Right lobe of liver (tissue), 6 donors: Measurements from ENCODE around the gene TNFRSF6B. TPM values are rescaled to one million over a fixed set of nuclear protein-coding genes. Genes with fewer than 3 reads are reported as not detected.

Source experiments
- ATAC-seq, 4 donors: fragments of 200-7000 bp; cut with Tn5 transposase; one replicate each; pipeline ENCODE4 v1.9.1; 2020; ENCODE audit warnings: mild to moderate bottlenecking in 4 of 4, moderate library complexity in 4 of 4
- DNase-seq, 3 donors: peaks; one replicate each; pipeline ENCODE4 v3.0.0-alpha.2; 2020
- H3K27ac ChIP-seq, 3 donors: fragments of 200-600 bp; one replicate each; pipeline ENCODE4 v1.8.0; 2022
- H3K27me3 ChIP-seq, 2 donors: fragments of 200-600 bp; one replicate each; pipeline ENCODE4 v1.8.0; 2022
- H3K36me3 ChIP-seq, 4 donors: fragments of 200-600 bp; sonication (generic) in 1 of 4; one replicate each; pipeline versions ENCODE4 v1.5.1 to v1.8.0; 2017 to 2022; ENCODE audit warnings: control low read depth in 1 of 4
- H3K4me1 ChIP-seq, 4 donors: fragments of 200-600 bp; sonication (generic) in 1 of 4; one replicate each; pipeline versions ENCODE4 v1.5.1 to v1.8.0; 2017 to 2022; ENCODE audit warnings: control low read depth in 1 of 4
- H3K4me3 ChIP-seq, 3 donors: fragments of 200-600 bp; one replicate each; pipeline ENCODE4 v1.8.0; 2022
- H3K9me3 ChIP-seq, 4 donors: fragments of 200-600 bp; sonication (generic) in 1 of 4; one replicate each; pipeline versions ENCODE4 v1.5.1 to v1.8.0; 2017 to 2022; ENCODE audit warnings: control low read depth in 1 of 4
- CTCF ChIP-seq, 4 donors: fragments of 200-600 bp in 3 of 4; fragments of 450-650 bp in 1 of 4; IDR thresholded peaks; one replicate each; pipeline versions ENCODE4 v1.5.1 to v1.8.0; 2016 to 2022; ENCODE audit warnings: antibody characterized with exemption in 4 of 4, mild to moderate bottlenecking in 2 of 4
- POLR2A ChIP-seq: fragments of 450-650 bp; IDR thresholded peaks from one replicate; pipeline ENCODE4 v1.6.1; 2017; ENCODE audit warnings: antibody characterized with exemption, mild to moderate bottlenecking
- WGBS: methylation state at CpG from one replicate; pipeline ENCODE4 v1.1.6; 2018; ENCODE audit warnings: low coverage, low lambda C conversion rate; ENCODE audit not compliant: insufficient coverage; ENCODE audit errors: missing lambda C conversion rate; 5-methylcytosine and 5-hydroxymethylcytosine counted together
- intact Hi-C, 2 donors: fragments of 100-400 bp; cut with DNase I; formaldehyde crosslinking; loops; one replicate each; pipeline versions ENCODE4 v1.11.2 to v1.14.1; 2022
- total RNA-seq, 6 experiments: library from RNA; depleted of rRNA in 2 of 6; stranded (reverse); fragments of >200 nt in 2 of 6; fragmentation: NEBNext Ultra II Directional in 3 of 6; extraction: Animal tissue kit (Norgen Biotek cat#: 25700) in 3 of 6; gene quantifications; one replicate each; pipeline versions ENCODE4 v1.1.0 to v1.2.4, GENCODE V29; 2016 to 2023
- donor health status: DM: no; HTN: yes; CAD: no.
- donor health status: DM: no; HTN: no; CAD: no.
- donor health status: DM: no; HTN: no; CAD: no.
- donor health status: DM: no; HTN: yes; CAD: no.
- donor health status: DM: no; HTN: yes; CAD: no.

Gene TNFRSF6B
- total RNA-seq, 6 experiments from 2014 or later: 0.56 to 1.0 (median 0.62) TPM; not detected in 3

GRCh38 chr20:63673951-63674350 is 22.5 kb upstream of the TNFRSF6B start:
- intact Hi-C loops: no loop called here
- Histone ChIP-seq H3K27me3 (no peaks in the 10 kb centered on the region), H3K36me3 (peaks cover 0 to 6% (median 0%) of the 10 kb centered on the region in 4 donors), H3K4me3 (no peak overlapping the region), H3K9me3 (no peaks in the 10 kb centered on the region), H3K27ac (no peak overlapping the region), H3K4me1 (no peaks in the 10 kb centered on the region)
- no peak for DNase-seq
- 100% methylated on average over 1 of the region's 14 CpGs for whole genome bisulfite sequencing
- TF ChIP-seq CTCF (IDR thresholded peaks at IDR 0.05) (no peak), POLR2A (no peak)
- ATAC-seq: no peak

GRCh38 chr20:63675681-63676368 is 20.6 kb upstream of the TNFRSF6B start:
- peaks cover 0 to 6% (median 0%) of the 10 kb centered on the region in 4 donors for H3K36me3 ChIP-seq
- ATAC-seq: no peak

GRCh38 chr20:63678071-63678470 is 18.4 kb upstream of the TNFRSF6B start:
- Histone ChIP-seq H3K36me3 (peaks cover 0 to 6% (median 0%) of the 10 kb centered on the region in 4 donors), H3K4me3 (no peak overlapping the region), H3K27ac (no peak overlapping the region), H3K4me1 (no peaks in the 10 kb centered on the region), H3K27me3 (no peaks in the 10 kb centered on the region), H3K9me3 (no peaks in the 10 kb centered on the region)
- ATAC-seq: no peak
- no peak for DNase-seq
- intact Hi-C loops: no loop called here
- TF ChIP-seq POLR2A (no peak), CTCF (IDR thresholded peaks at IDR 0.05) (no peak)
- WGBS: 89% methylated on average over 3 of the region's 13 CpGs

More at GRCh38 chr20:63675681-63676368, 20.6 kb upstream of the TNFRSF6B start:
- DNase-seq: no peak
- no peaks in the 10 kb centered on the region for H3K27me3 ChIP-seq
- no peaks in the 10 kb centered on the region for H3K9me3 ChIP-seq
- H3K4me1 ChIP-seq: no peaks in the 10 kb centered on the region
- WGBS: 97% methylated on average over 4 of the region's 20 CpGs
- no peak overlapping the region for H3K27ac ChIP-seq
- intact Hi-C loops: no loop called here
- H3K4me3 ChIP-seq: no peak overlapping the region
- TF ChIP-seq POLR2A (no peak), CTCF (IDR thresholded peaks at IDR 0.05) (no peak)

GRCh38 chr20:63678667-63679465 is 17.6 kb upstream of the TNFRSF6B start:
- TF ChIP-seq CTCF (IDR thresholded peaks at IDR 0.05): no peak
- no peak for TF ChIP-seq POLR2A
- H3K27ac ChIP-seq: no peak overlapping the region
- no peaks in the 10 kb centered on the region for H3K9me3 ChIP-seq
- DNase-seq (no peak), ATAC-seq (no peak)
- WGBS: 70% methylated on average over 4 of the region's 38 CpGs
- H3K4me1 ChIP-seq: no peaks in the 10 kb centered on the region
- H3K4me3 ChIP-seq: no peak overlapping the region
- intact Hi-C loops: no loop called here
- H3K36me3 ChIP-seq: peaks cover 0 to 3% (median 0%) of the 10 kb centered on the region in 4 donors
- H3K27me3 ChIP-seq: no peaks in the 10 kb centered on the region
